Measurements from ENCODE around the gene CAD.
"Not testable (repeated sequence)": the region's sequence is repeated elsewhere in the genome, so short reads cannot be mapped to it uniquely, and the experiment has no call there.

The CAD gene

GRCh38 chr2:27261241-27261925, 44.2 kb downstream of the CAD start:
- DNase-seq: no peak

- DNase-seq: no peak
These were observed 44.7 kb downstream of the CAD start for GRCh38 chr2:27261926-27262298.

GRCh38 chr2:27262379-27263286, 45.5 kb downstream of the CAD start, which contains the start of gene SLC30A3:
Gene SLC30A3, minus strand, starts transcription at chr2:27263047. Its CDS starts 141 bp downstream, at chr2:27262906.
- peak; percentile 63 for DNase-seq

- DNase-seq: no peak
These were observed 46.4 kb downstream of the CAD start for GRCh38 chr2:27263287-27264252.

- no peak for DNase-seq
These were observed 47.1 kb downstream of the CAD start for GRCh38 chr2:27264253-27264752.

GRCh38 chr2:27264753-27265535, 47.8 kb downstream of the CAD start:
- peak; percentile 58 for DNase-seq

GRCh38 chr2:27265536-27265870, 48.3 kb downstream of the CAD start:
- DNase-seq: no peak

GRCh38 chr2:27268296-27268695, 51.1 kb downstream of the CAD start:
- DNase-seq: not testable (repeated sequence)

- peak; percentile 45 for DNase-seq
These were observed 53.0 kb downstream of the CAD start for GRCh38 chr2:27270131-27270530.

- DNase-seq: peak; percentile 65
These were observed 53.5 kb downstream of the CAD start for GRCh38 chr2:27270670-27271069.

- DNase-seq: no peak
These were observed 54.6 kb downstream of the CAD start for GRCh38 chr2:27271631-27272340.

GRCh38 chr2:27272537-27273522, 55.7 kb downstream of the CAD start:
- DNase-seq: not testable (repeated sequence)

GRCh38 chr2:27275211-27276150, 58.3 kb downstream of the CAD start, which contains the start of gene DNAJC5G:
Gene DNAJC5G, plus strand, starts transcription at chr2:27275433. Its CDS starts 1,296 bp downstream, at chr2:27276729.
- no peak for DNase-seq

GRCh38 chr2:27278010-27278409, 60.8 kb downstream of the CAD start:
- no peak for DNase-seq

- DNase-seq: no peak
These were observed 63.7 kb downstream of the CAD start for GRCh38 chr2:27280826-27281225.

- DNase-seq: no peak
These were observed 64.3 kb downstream of the CAD start for GRCh38 chr2:27281442-27281841.

- DNase-seq: no peak
These were observed 64.8 kb downstream of the CAD start, which contains the start of gene TRIM54 for GRCh38 chr2:27281855-27282559. Gene TRIM54, plus strand, starts transcription at chr2:27282429. Its CDS starts 303 bp downstream, at chr2:27282732.

- no peak for DNase-seq
These were observed 65.7 kb downstream of the CAD start for GRCh38 chr2:27282892-27283291.
